DOHH2 (cell line): ENCODE measurements around the gene CNDP1.

Experiments used
- EZH2phosphoT487 ChIP-seq: fragments of 200-600 bp; sonication (generic); IDR thresholded peaks from 2 replicates; pipeline ENCODE4 v1.6.1; 2017; ENCODE audit warnings: borderline replicate concordance, mild to moderate bottlenecking, antibody characterized with exemption, low read length, moderate library complexity, mixed read lengths
- TF ChIP-seq, protein P1 (sequence below): fragments of 200-600 bp; sonication (generic); IDR thresholded peaks from one replicate; pipeline ENCODE4 v1.5.1; 2014; ENCODE audit warnings: antibody characterized with exemption, mild to moderate bottlenecking, low read depth, low read length; ENCODE audit not compliant: poor library complexity, severe bottlenecking

DNA sequence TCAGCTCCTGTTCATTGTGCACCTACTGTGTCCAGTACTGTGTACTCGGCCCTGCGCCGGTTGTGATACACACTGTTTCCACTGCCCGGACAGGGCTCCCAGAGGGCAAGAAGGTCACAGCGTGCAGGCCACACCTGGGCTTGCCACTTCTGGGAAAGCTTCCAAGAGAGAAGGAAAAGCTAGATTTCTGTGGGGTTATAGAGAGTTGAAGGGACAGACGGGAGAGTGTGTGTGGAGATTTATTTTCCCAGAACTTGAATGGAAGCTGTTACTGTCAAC, 3.8 kb upstream of the CNDP1 start:
- TF ChIP-seq, protein P1, sequence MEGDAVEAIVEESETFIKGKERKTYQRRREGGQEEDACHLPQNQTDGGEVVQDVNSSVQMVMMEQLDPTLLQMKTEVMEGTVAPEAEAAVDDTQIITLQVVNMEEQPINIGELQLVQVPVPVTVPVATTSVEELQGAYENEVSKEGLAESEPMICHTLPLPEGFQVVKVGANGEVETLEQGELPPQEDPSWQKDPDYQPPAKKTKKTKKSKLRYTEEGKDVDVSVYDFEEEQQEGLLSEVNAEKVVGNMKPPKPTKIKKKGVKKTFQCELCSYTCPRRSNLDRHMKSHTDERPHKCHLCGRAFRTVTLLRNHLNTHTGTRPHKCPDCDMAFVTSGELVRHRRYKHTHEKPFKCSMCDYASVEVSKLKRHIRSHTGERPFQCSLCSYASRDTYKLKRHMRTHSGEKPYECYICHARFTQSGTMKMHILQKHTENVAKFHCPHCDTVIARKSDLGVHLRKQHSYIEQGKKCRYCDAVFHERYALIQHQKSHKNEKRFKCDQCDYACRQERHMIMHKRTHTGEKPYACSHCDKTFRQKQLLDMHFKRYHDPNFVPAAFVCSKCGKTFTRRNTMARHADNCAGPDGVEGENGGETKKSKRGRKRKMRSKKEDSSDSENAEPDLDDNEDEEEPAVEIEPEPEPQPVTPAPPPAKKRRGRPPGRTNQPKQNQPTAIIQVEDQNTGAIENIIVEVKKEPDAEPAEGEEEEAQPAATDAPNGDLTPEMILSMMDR, result no peak
- TF ChIP-seq EZH2phosphoT487, result no peak
